HG03521 (cell line): Measurements from ENCODE around the gene AVEN.
A peak's percentile ranks its signal among the peaks of the same experiment; 100 is the strongest.
"Not testable (repeated sequence)": the region's sequence is repeated elsewhere in the genome, so short reads cannot be mapped to it uniquely, and the experiment has no call there.

Experiments used
- ATAC-seq: cut with Tn5 transposase; IDR thresholded peaks from one replicate; pipeline ENCODE4 v1.9.1; 2021; ENCODE audit warnings: mild to moderate bottlenecking, moderate library complexity; ENCODE audit not compliant: unreplicated experiment

The AVEN gene

GRCh38 chr15:34038871-34039789 is at the start of gene AVEN:
TSS of gene AVEN (minus strand) at chr15:34039204. CDS start at chr15:34039046, 158 bp downstream.
- ATAC-seq, result peak; percentile 49

GRCh38 chr15:34085746-34086145 is 46.7 kb upstream of the AVEN start:
- no peak for ATAC-seq

GRCh38 chr15:34084086-34084485 is 45.1 kb upstream of the AVEN start:
- no peak for ATAC-seq

- no peak for ATAC-seq
Observed at GRCh38 chr15:34079904-34080303, 40.9 kb upstream of the AVEN start.

GRCh38 chr15:34078900-34079299 is 39.9 kb upstream of the AVEN start:
- ATAC-seq, result no peak

GRCh38 chr15:34076785-34077184 is 37.8 kb upstream of the AVEN start:
- ATAC-seq, result no peak

GRCh38 chr15:34070003-34070402 is 31.0 kb upstream of the AVEN start:
- no peak for ATAC-seq

- no peak for ATAC-seq
Observed at GRCh38 chr15:34065941-34066340, 26.9 kb upstream of the AVEN start.

GRCh38 chr15:34065261-34065660 is 26.3 kb upstream of the AVEN start:
- no peak for ATAC-seq

- ATAC-seq, result no peak
Observed at GRCh38 chr15:34064438-34064837, 25.4 kb upstream of the AVEN start.

GRCh38 chr15:34059946-34060345 is 20.9 kb upstream of the AVEN start:
- ATAC-seq, result no peak

GRCh38 chr15:34059476-34059875 is 20.5 kb upstream of the AVEN start:
- no peak for ATAC-seq

GRCh38 chr15:34056911-34057310 is 17.9 kb upstream of the AVEN start:
- ATAC-seq, result no peak

- no peak for ATAC-seq
Observed at GRCh38 chr15:34055868-34056595, 17.0 kb upstream of the AVEN start.

- ATAC-seq, result no peak
Observed at GRCh38 chr15:34054081-34054707, 15.2 kb upstream of the AVEN start.

- ATAC-seq, result not testable (repeated sequence)
Observed at GRCh38 chr15:34050385-34050784, 11.4 kb upstream of the AVEN start.

GRCh38 chr15:34049112-34049511 is 10.1 kb upstream of the AVEN start:
- no peak for ATAC-seq

- no peak for ATAC-seq
Observed at GRCh38 chr15:34047893-34048775, 9.1 kb upstream of the AVEN start.

GRCh38 chr15:34046471-34047145 is 7.6 kb upstream of the AVEN start:
- ATAC-seq, result no peak

- no peak for ATAC-seq
Observed at GRCh38 chr15:34043813-34044212, 4.8 kb upstream of the AVEN start.
